ENCODE results near the gene PNPLA2. TPM values are rescaled to one million over a fixed set of nuclear protein-coding genes. Genes with fewer than 3 reads are reported as not detected.

Gene PNPLA2
- total and polyA plus RNA-seq, 9 donors, result 9.0 to 46.1 (median 28.0) TPM

GRCh38 chr11:792873-793272 lies 25.8 kb upstream of the PNPLA2 start:
- 91% methylated on average over 12 of the region's 13 CpGs for WGBS (ENCODE audit: insufficient coverage)
- no peaks in the 10 kb centered on the region for H3K9me3 ChIP-seq (replicated peaks; ENCODE audit: control insufficient read depth, low read depth, low read length)
- H3K4me3 ChIP-seq (ENCODE audit: low read length), result no peak overlapping the region
- no peak overlapping the region for H3K27ac ChIP-seq (ENCODE audit: low read length)
- peaks cover 32% of the 10 kb centered on the region for H3K36me3 ChIP-seq (ENCODE audit: control insufficient read depth, insufficient read depth, low read length)
- no peak for DNase-seq
- H3K4me1 ChIP-seq (ENCODE audit: control insufficient read depth, insufficient read depth, low read length), result peaks cover 55% of the 10 kb centered on the region
- H3K27me3 ChIP-seq (ENCODE audit: control insufficient read depth, insufficient read depth, low read length), result peaks cover 18% of the 10 kb centered on the region

GRCh38 chr11:793556-793955 lies 25.2 kb upstream of the PNPLA2 start:
- peaks cover 59% of the 10 kb centered on the region for H3K4me1 ChIP-seq (ENCODE audit: control insufficient read depth, insufficient read depth, low read length)
- peaks cover 32% of the 10 kb centered on the region for H3K36me3 ChIP-seq (ENCODE audit: control insufficient read depth, insufficient read depth, low read length)
- no peak overlapping the region for H3K27ac ChIP-seq (ENCODE audit: low read length)
- no peaks in the 10 kb centered on the region for H3K9me3 ChIP-seq (replicated peaks; ENCODE audit: control insufficient read depth, low read depth, low read length)
- 89% methylated on average over 6 of the region's 7 CpGs for WGBS (ENCODE audit: insufficient coverage)
- H3K27me3 ChIP-seq (ENCODE audit: control insufficient read depth, insufficient read depth, low read length), result peaks cover 14% of the 10 kb centered on the region
- no peak for DNase-seq
- H3K4me3 ChIP-seq (ENCODE audit: low read length), result no peak overlapping the region

- H3K9me3 ChIP-seq (replicated peaks; ENCODE audit: control insufficient read depth, low read depth, low read length), result no peaks in the 10 kb centered on the region
- peaks cover 53% of the 10 kb centered on the region for H3K4me1 ChIP-seq (ENCODE audit: control insufficient read depth, insufficient read depth, low read length)
- H3K27ac ChIP-seq (ENCODE audit: low read length), result no peak overlapping the region
- H3K4me3 ChIP-seq (ENCODE audit: low read length), result no peak overlapping the region
- peaks cover 32% of the 10 kb centered on the region for H3K36me3 ChIP-seq (ENCODE audit: control insufficient read depth, insufficient read depth, low read length)
- no peak for DNase-seq
- WGBS (ENCODE audit: insufficient coverage), result 80% methylated on average over 30 of the region's 31 CpGs
- H3K27me3 ChIP-seq (ENCODE audit: control insufficient read depth, insufficient read depth, low read length), result peaks cover 8% of the 10 kb centered on the region
Measured at GRCh38 chr11:794013-794765, 24.5 kb upstream of the PNPLA2 start.

GRCh38 chr11:794766-795633 lies 23.7 kb upstream of the PNPLA2 start:
- DNase-seq, result no peak
- peaks cover 48% of the 10 kb centered on the region for H3K4me1 ChIP-seq (ENCODE audit: control insufficient read depth, insufficient read depth, low read length)
- 60% methylated on average over 27 of the region's 38 CpGs for whole genome bisulfite sequencing (ENCODE audit: insufficient coverage)
- no peak overlapping the region for H3K27ac ChIP-seq (ENCODE audit: low read length)
- peaks cover 1% of the 10 kb centered on the region for H3K27me3 ChIP-seq (ENCODE audit: control insufficient read depth, insufficient read depth, low read length)
- peaks cover 37% of the 10 kb centered on the region for H3K36me3 ChIP-seq (ENCODE audit: control insufficient read depth, insufficient read depth, low read length)
- no peaks in the 10 kb centered on the region for H3K9me3 ChIP-seq (replicated peaks; ENCODE audit: control insufficient read depth, low read depth, low read length)
- no peak overlapping the region for H3K4me3 ChIP-seq (ENCODE audit: low read length)

- H3K9me3 ChIP-seq (replicated peaks; ENCODE audit: control insufficient read depth, low read depth, low read length), result no peaks in the 10 kb centered on the region
- peak; percentile 88 for DNase-seq
- peaks cover 46% of the 10 kb centered on the region for H3K4me1 ChIP-seq (ENCODE audit: control insufficient read depth, insufficient read depth, low read length)
- H3K4me3 ChIP-seq (ENCODE audit: low read length), result peak overlapping the region; percentile 75
- peak overlapping the region; percentile 97 for H3K27ac ChIP-seq (ENCODE audit: low read length)
- no peaks in the 10 kb centered on the region for H3K27me3 ChIP-seq (ENCODE audit: control insufficient read depth, insufficient read depth, low read length)
- peaks cover 44% of the 10 kb centered on the region for H3K36me3 ChIP-seq (ENCODE audit: control insufficient read depth, insufficient read depth, low read length)
- WGBS (ENCODE audit: insufficient coverage), result 7% methylated on average over 13 of the region's 26 CpGs
Measured at GRCh38 chr11:795634-796564, 22.8 kb upstream of the PNPLA2 start.

GRCh38 chr11:796565-797295 lies 22.0 kb upstream of the PNPLA2 start:
- Histone ChIP-seq H3K9me3 (replicated peaks; ENCODE audit: control insufficient read depth, low read depth, low read length) (no peaks in the 10 kb centered on the region), H3K36me3 (ENCODE audit: control insufficient read depth, insufficient read depth, low read length) (peaks cover 46% of the 10 kb centered on the region), H3K27ac (ENCODE audit: low read length) (peak overlapping the region; percentile 97), H3K4me3 (ENCODE audit: low read length) (peak overlapping the region; percentile 75), H3K27me3 (ENCODE audit: control insufficient read depth, insufficient read depth, low read length) (no peaks in the 10 kb centered on the region), H3K4me1 (ENCODE audit: control insufficient read depth, insufficient read depth, low read length) (peaks cover 46% of the 10 kb centered on the region)
- WGBS (ENCODE audit: insufficient coverage), result 24% methylated on average over 15 of the region's 18 CpGs
- peak; percentile 40 for DNase-seq

GRCh38 chr11:797296-798092 lies 21.2 kb upstream of the PNPLA2 start:
- Histone ChIP-seq H3K4me1 (ENCODE audit: control insufficient read depth, insufficient read depth, low read length) (peaks cover 48% of the 10 kb centered on the region), H3K27me3 (ENCODE audit: control insufficient read depth, insufficient read depth, low read length) (no peaks in the 10 kb centered on the region), H3K4me3 (ENCODE audit: low read length) (peak overlapping the region; percentile 75), H3K9me3 (replicated peaks; ENCODE audit: control insufficient read depth, low read depth, low read length) (no peaks in the 10 kb centered on the region), H3K36me3 (ENCODE audit: control insufficient read depth, insufficient read depth, low read length) (peaks cover 47% of the 10 kb centered on the region), H3K27ac (ENCODE audit: low read length) (peak overlapping the region; percentile 97)
- under 1% methylated on average over 51 of the region's 57 CpGs for WGBS (ENCODE audit: insufficient coverage)
- peak; percentile 94 for DNase-seq

GRCh38 chr11:798093-798713 lies 20.5 kb upstream of the PNPLA2 start, which contains the start of gene SLC25A22:
Gene SLC25A22 (minus strand): TSS chr11:798281. CDS start chr11:795006, 3,275 bp downstream.
- H3K9me3 ChIP-seq (replicated peaks; ENCODE audit: control insufficient read depth, low read depth, low read length), result no peaks in the 10 kb centered on the region
- H3K4me3 ChIP-seq (ENCODE audit: low read length), result peak within 1 kb of the TSS; percentile 75
- peak within 1 kb of the TSS; percentile 97 for H3K27ac ChIP-seq (ENCODE audit: low read length)
- 5% methylated on average over 69 of the region's 69 CpGs for WGBS (ENCODE audit: insufficient coverage)
- DNase-seq, result peak; percentile 92
- H3K36me3 ChIP-seq (ENCODE audit: control insufficient read depth, insufficient read depth, low read length), result peaks cover 48% of the 10 kb centered on the region
- peaks cover 55% of the 10 kb centered on the region for H3K4me1 ChIP-seq (ENCODE audit: control insufficient read depth, insufficient read depth, low read length)
- no peaks in the 10 kb centered on the region for H3K27me3 ChIP-seq (ENCODE audit: control insufficient read depth, insufficient read depth, low read length)

Measured in muscle of leg (tissue), 11 donors.